Lung (tissue), 12 donors: ENCODE measurements around the gene PALMD. TPM values are rescaled to one million over a fixed set of nuclear protein-coding genes. Genes with fewer than 3 reads are reported as not detected.

Source experiments
- ATAC-seq: fragments of 200-7000 bp; cut with Tn5 transposase; one replicate; pipeline ENCODE4 v1.9.1; 2020; ENCODE audit warnings: moderate number of reproducible peaks; ENCODE audit not compliant: insufficient read depth, low FRiP score
- DNase-seq, 3 donors: peaks; one replicate each; pipeline ENCODE4 v3.0.0-alpha.2; 2013 to 2017
- H3K27ac ChIP-seq, 2 donors: one replicate each; pipeline ENCODE4 v1.5.1; 2013; ENCODE audit warnings: mild to moderate bottlenecking in 2 of 2, moderate library complexity in 2 of 2, control low read depth in 1 of 2, inconsistent platforms in 1 of 2, low read depth in 1 of 2, low read length in 1 of 2
- H3K27me3 ChIP-seq, 3 donors: one replicate each; pipeline ENCODE4 v1.5.1; 2013; ENCODE audit warnings: low read length in 2 of 3; ENCODE audit not compliant: control insufficient read depth in 3 of 3, insufficient read depth in 3 of 3
- H3K36me3 ChIP-seq, 4 donors: one replicate each; pipeline ENCODE4 v1.5.1; 2013; ENCODE audit warnings: low read length in 4 of 4, mild to moderate bottlenecking in 1 of 4, moderate library complexity in 1 of 4; ENCODE audit not compliant: control insufficient read depth in 4 of 4, insufficient read depth in 4 of 4
- H3K4me1 ChIP-seq, 5 donors: one replicate each; pipeline ENCODE4 v1.5.1; 2013; ENCODE audit warnings: low read length in 5 of 5, mild to moderate bottlenecking in 2 of 5, moderate library complexity in 1 of 5; ENCODE audit not compliant: control insufficient read depth in 5 of 5, insufficient read depth in 5 of 5
- H3K4me3 ChIP-seq: one replicate; pipeline ENCODE4 v1.5.1; 2013; ENCODE audit warnings: mild to moderate bottlenecking, control low read depth, moderate library complexity
- H3K9ac ChIP-seq, 2 donors: one replicate each; pipeline ENCODE4 v1.5.1; 2013; ENCODE audit warnings: low read length in 2 of 2, control low read depth in 1 of 2; ENCODE audit not compliant: insufficient read depth in 1 of 2
- H3K9me3 ChIP-seq, 4 donors: one replicate each; pipeline ENCODE4 v1.5.1; 2013; ENCODE audit warnings: low read length in 3 of 4, mild to moderate bottlenecking in 1 of 4, moderate library complexity in 1 of 4; ENCODE audit not compliant: control insufficient read depth in 4 of 4, insufficient read depth in 3 of 4
- WGBS, 2 donors: extraction: QIAGEN DNeasy Blood & Tissue Kit; methylation state at CpG; one replicate each; pipeline ENCODE4 v1.1.7; 2013; 5-methylcytosine and 5-hydroxymethylcytosine counted together
- polyA plus RNA-seq, 2 donors: library from polyadenylated mRNA; stranded (reverse); fragments of 200-250 nt; gene quantifications; one replicate each; pipeline ENCODE4 v1.2.1, GENCODE V29; 2013
- total RNA-seq, 2 donors: library from RNA; depleted of rRNA in 1 of 2; stranded (reverse); fragments of >200 nt in 1 of 2; gene quantifications; one replicate each; pipeline ENCODE4 v1.2.1, GENCODE V29; 2014 to 2021
- TF ChIP-seq, protein P1 (sequence below): IDR thresholded peaks from 2 replicates; pipeline ENCODE4 v1.5.1; 2012; ENCODE audit warnings: mild to moderate bottlenecking; ENCODE audit errors: control extremely low read depth, extremely low read depth
- donor health status: control.
- donor health status: control.
- donor health status: Bipolar disorder and iron deficiency.
- donor health status: healthy.
- donor health status: DM: yes; HTN: yes; CAD: no.

Gene PALMD
- total and polyA plus RNA-seq, 4 donors = 10.5 to 32.2 (median 22.0) TPM

DNA sequence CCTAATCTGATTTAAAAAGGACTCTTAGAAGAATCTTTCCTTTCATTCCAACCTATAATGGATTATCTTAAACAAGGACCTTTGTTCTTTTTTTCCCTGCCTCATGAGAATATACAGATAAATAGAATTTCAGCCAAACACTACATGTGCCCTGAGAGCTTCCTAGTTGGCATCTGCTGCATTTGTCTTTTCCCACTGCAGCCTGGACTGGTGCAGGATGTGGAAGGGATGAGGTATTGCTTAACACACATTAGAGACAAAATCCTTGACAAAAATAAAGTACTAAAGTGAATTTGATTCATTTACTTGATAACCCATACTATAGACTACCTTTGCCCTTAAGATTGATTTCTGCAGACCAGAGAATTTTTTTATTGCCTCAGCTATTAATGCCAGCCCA lies 59.5 kb downstream of the PALMD start:
- DNase-seq = no peak
- no peak overlapping the region for H3K27ac ChIP-seq
- peaks cover 0 to 1% (median 0%) of the 10 kb centered on the region in 5 donors for H3K4me1 ChIP-seq
- H3K36me3 ChIP-seq = peaks cover 0 to 10% (median 0%) of the 10 kb centered on the region in 4 donors
- TF ChIP-seq, protein P1, sequence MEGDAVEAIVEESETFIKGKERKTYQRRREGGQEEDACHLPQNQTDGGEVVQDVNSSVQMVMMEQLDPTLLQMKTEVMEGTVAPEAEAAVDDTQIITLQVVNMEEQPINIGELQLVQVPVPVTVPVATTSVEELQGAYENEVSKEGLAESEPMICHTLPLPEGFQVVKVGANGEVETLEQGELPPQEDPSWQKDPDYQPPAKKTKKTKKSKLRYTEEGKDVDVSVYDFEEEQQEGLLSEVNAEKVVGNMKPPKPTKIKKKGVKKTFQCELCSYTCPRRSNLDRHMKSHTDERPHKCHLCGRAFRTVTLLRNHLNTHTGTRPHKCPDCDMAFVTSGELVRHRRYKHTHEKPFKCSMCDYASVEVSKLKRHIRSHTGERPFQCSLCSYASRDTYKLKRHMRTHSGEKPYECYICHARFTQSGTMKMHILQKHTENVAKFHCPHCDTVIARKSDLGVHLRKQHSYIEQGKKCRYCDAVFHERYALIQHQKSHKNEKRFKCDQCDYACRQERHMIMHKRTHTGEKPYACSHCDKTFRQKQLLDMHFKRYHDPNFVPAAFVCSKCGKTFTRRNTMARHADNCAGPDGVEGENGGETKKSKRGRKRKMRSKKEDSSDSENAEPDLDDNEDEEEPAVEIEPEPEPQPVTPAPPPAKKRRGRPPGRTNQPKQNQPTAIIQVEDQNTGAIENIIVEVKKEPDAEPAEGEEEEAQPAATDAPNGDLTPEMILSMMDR = no peak
- no peak for ATAC-seq
- no peak overlapping the region for H3K9ac ChIP-seq
- H3K4me3 ChIP-seq = no peak overlapping the region
- H3K27me3 ChIP-seq = no peaks in the 10 kb centered on the region
- H3K9me3 ChIP-seq = peaks cover 0 to 3% (median 0%) of the 10 kb centered on the region in 4 donors

DNA sequence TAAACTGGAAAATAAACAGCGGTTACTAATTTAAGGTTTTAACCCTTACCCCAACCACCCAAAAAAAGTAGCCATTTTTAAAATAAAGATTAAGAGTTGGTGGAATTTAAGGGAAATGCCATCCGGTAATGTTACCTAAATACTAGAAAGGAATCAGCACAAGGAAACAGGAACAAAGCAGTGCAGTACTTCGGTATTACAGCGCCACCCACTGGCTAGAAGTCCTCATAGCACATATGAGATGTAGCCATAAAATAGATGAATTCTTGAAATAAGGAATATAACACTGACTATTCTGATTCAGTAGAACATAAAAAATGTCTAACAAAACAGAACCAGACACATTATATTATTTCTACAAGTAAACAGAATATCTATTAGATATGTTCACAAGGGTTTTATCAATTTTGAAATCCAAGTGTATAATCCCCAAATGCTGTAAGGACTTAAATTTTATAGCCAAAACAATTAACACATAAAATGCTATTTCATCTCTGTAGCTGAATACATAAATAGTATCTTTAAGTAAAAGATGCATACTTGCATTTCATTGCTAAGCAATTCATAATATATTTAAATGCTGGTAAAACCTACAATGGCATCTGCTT lies 61.7 kb downstream of the PALMD start:
- H3K4me3 ChIP-seq = no peak overlapping the region
- peaks cover 0 to 14% (median 3%) of the 10 kb centered on the region in 4 donors for H3K36me3 ChIP-seq
- DNase-seq (peak; percentile 70 to 82 (median 76)), ATAC-seq (peak; percentile 88)
- 22 to 28% methylated on average over 4 of the region's 4 CpGs for WGBS, 2 donors
- TF ChIP-seq, protein P1 = peak; percentile 81
- H3K27me3 ChIP-seq = no peaks in the 10 kb centered on the region
- H3K4me1 ChIP-seq = peaks cover 0 to 1% (median 0%) of the 10 kb centered on the region in 5 donors
- H3K9ac ChIP-seq = no peak overlapping the region
- H3K27ac ChIP-seq = no peak overlapping the region
- H3K9me3 ChIP-seq = no peaks in the 10 kb centered on the region

DNA sequence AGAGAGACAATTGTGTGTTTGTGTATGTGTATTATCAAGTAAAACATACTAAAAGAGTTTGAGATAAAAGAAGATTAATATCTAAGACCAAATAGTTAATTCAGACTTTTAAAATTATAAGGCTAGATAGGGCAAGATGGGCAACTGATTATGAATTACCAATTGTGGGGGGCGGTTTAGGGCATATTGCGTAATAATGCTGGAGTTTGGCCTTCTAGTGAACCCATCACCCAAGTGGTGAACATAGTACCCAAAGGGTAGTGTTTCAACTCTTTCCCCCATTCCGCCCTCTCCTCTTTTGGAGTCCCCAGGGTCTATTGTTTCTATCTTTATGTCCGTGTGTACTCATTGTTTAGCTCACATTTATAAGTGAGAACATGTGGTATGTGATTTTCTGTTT lies 65.1 kb downstream of the PALMD start:
- H3K9me3 ChIP-seq = no peaks in the 10 kb centered on the region
- WGBS, 2 donors = 93 to 94% methylated on average over 4 of the region's 4 CpGs
- H3K4me3 ChIP-seq = no peak overlapping the region
- ATAC-seq (no peak), DNase-seq (no peak)
- H3K9ac ChIP-seq = no peak overlapping the region
- no peaks in the 10 kb centered on the region for H3K4me1 ChIP-seq
- peaks cover 0 to 24% (median 4%) of the 10 kb centered on the region in 4 donors for H3K36me3 ChIP-seq
- H3K27me3 ChIP-seq = no peaks in the 10 kb centered on the region
- TF ChIP-seq, protein P1 = no peak
- no peak overlapping the region for H3K27ac ChIP-seq

DNA sequence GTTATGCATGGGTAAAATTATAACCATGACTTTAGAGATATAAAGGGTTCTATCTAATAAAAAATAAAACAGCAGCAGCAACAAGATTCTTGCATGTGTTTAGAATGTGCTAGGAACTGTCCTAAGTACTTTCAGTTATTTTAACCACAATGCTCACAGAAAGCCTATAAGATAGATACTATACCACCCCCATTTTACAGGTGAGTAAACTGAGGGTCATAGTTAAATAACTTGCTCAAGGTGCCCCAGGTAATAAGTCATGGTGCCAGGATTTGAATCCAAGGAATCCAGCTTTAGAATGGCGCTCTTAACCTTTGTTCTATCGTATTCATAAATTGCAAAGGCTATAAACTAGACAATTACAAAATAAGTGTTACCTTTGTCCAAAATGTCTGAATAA lies 67.1 kb downstream of the PALMD start:
- no peak overlapping the region for H3K27ac ChIP-seq

More for the DNA sequence above, 67.1 kb downstream of the PALMD start:
- 93 to 98% methylated on average over 2 of the region's 2 CpGs for WGBS, 2 donors
- no peaks in the 10 kb centered on the region for H3K9me3 ChIP-seq
- H3K4me3 ChIP-seq = no peak overlapping the region
- no peak for DNase-seq
- H3K36me3 ChIP-seq = peaks cover 4 to 32% (median 5%) of the 10 kb centered on the region in 4 donors
- no peak overlapping the region for H3K9ac ChIP-seq
- H3K4me1 ChIP-seq = no peaks in the 10 kb centered on the region
- ATAC-seq = no peak
- no peaks in the 10 kb centered on the region for H3K27me3 ChIP-seq
- TF ChIP-seq, protein P1 = no peak
